Measurements from ENCODE around the gene F2RL1. TPM values are rescaled to one million over a fixed set of nuclear protein-coding genes. Genes with fewer than 3 reads are reported as not detected.

The F2RL1 gene
- total and polyA plus RNA-seq, 2 experiments from 2014 or later, result 15.3 to 32.1 TPM

- ATAC-seq, result no peak
- no peak overlapping the region for H3K27ac Mint-ChIP-seq
These were observed 33.9 kb downstream of the F2RL1 start for GRCh38 chr5:76852772-76853171.

More at GRCh38 chr5:76852772-76853171, 33.9 kb downstream of the F2RL1 start:
- H3K27me3 Mint-ChIP-seq (ENCODE audit: insufficient read depth, low read depth, poor library complexity), result peaks cover 15% of the 10 kb centered on the region
- no peak overlapping the region for H3K4me3 Mint-ChIP-seq
- H3K36me3 ChIP-seq (ENCODE audit: insufficient read depth), result peaks cover 3% of the 10 kb centered on the region; the same call in 1 of the 2 replicates
- H4K20me1 ChIP-seq (replicated peaks; ENCODE audit: insufficient read depth), result no peaks in the 10 kb centered on the region
- DNase-seq (ENCODE audit: low spot score), result no peak
- H3K4me1 Mint-ChIP-seq, result peaks cover 6% of the 10 kb centered on the region
- peaks cover 25% of the 10 kb centered on the region for H3K36me3 Mint-ChIP-seq (ENCODE audit: low read depth)
- no peaks in the 10 kb centered on the region for H3K9me2 ChIP-seq (ENCODE audit: insufficient read depth)
- no peak overlapping the region for H3K4me2 ChIP-seq
- H3K27me3 ChIP-seq (ENCODE audit: insufficient read depth), result no peaks in the 10 kb centered on the region
- peaks cover 38% of the 10 kb centered on the region for H3K9me3 Mint-ChIP-seq
- H3K27ac ChIP-seq (ENCODE audit: low read depth), result no peak overlapping the region
- no peaks in the 10 kb centered on the region for H3F3A ChIP-seq (replicated peaks; ENCODE audit: low read depth)
- TF ChIP-seq ZNF462 (CRISPR knock-in tag; IDR thresholded peaks at IDR 0.05) (no peak), CTCF (conservative IDR thresholded peaks at IDR 0.05; ENCODE audit: low read depth in 2 of 2) (no peak), REST (IDR thresholded peaks at IDR 0.05; ENCODE audit: unreplicated experiment) (no peak), STAT1 (IDR thresholded peaks at IDR 0.05; ENCODE audit: unreplicated experiment) (no peak), ZNF331 (CRISPR knock-in tag; IDR thresholded peaks at IDR 0.05; ENCODE audit: low read depth) (no peak), POLR2AphosphoS5 (IDR thresholded peaks at IDR 0.05; ENCODE audit: low read depth) (no peak), EZH2phosphoT487 (IDR thresholded peaks at IDR 0.05; ENCODE audit: unreplicated experiment) (no peak), CREB1 (CRISPR knock-in tag; IDR thresholded peaks at IDR 0.05; ENCODE audit: low read depth) (no peak), EZH2 (IDR thresholded peaks at IDR 0.05; ENCODE audit: low read depth, unreplicated experiment) (no peak), ZNF114 (CRISPR knock-in tag; IDR thresholded peaks at IDR 0.05) (no peak), ETS1 (IDR thresholded peaks at IDR 0.05) (no peak), JUNB (IDR thresholded peaks at IDR 0.05; ENCODE audit: unreplicated experiment) (no peak), NANOG (IDR thresholded peaks at IDR 0.05; ENCODE audit: borderline replicate concordance) (no peak)
- no peak overlapping the region for H2AFZ ChIP-seq
- H3K4me3 ChIP-seq, result no peak overlapping the region
- H3K79me2 ChIP-seq (replicated peaks; ENCODE audit: insufficient read depth), result no peaks in the 10 kb centered on the region
- H3K4me1 ChIP-seq (ENCODE audit: insufficient read depth), result no peaks in the 10 kb centered on the region
